Neutrophil (primary cell): Measurements from ENCODE around the gene CD7.

Experiments
- H3K27ac ChIP-seq: fragments of 200-600 bp; sonication (generic); 2 replicates; pipeline ENCODE4 v1.5.1; 2016; ENCODE audit warnings: mild to moderate bottlenecking, moderate library complexity
- H3K27me3 ChIP-seq: fragments of 200-600 bp; sonication (generic); 2 replicates; pipeline ENCODE4 v1.6.0; 2016; ENCODE audit warnings: mild to moderate bottlenecking
- H3K36me3 ChIP-seq: fragments of 200-600 bp; sonication (generic); 2 replicates; pipeline ENCODE4 v1.5.1; 2017
- H3K4me1 ChIP-seq, 2 experiments: fragments of 200-600 bp in 1 of 2; sonication (generic) in 1 of 2; 1 replicate in 1 of 2; 2 replicates in 1 of 2; pipeline versions ENCODE4 v1.5.1 to v1.6.1; 2013 to 2016; ENCODE audit warnings: low read depth in 1 of 2, low read length in 1 of 2, mild to moderate bottlenecking in 1 of 2, moderate library complexity in 1 of 2; ENCODE audit not compliant: control insufficient read depth in 1 of 2, insufficient read depth in 1 of 2
- H3K4me3 ChIP-seq, 2 experiments: fragments of 200-600 bp in 1 of 2; sonication (generic) in 1 of 2; 1 replicate in 1 of 2; 2 replicates in 1 of 2; pipeline ENCODE4 v1.5.1; 2013 to 2016; ENCODE audit warnings: low read depth in 1 of 2, low read length in 1 of 2, mild to moderate bottlenecking in 1 of 2, moderate library complexity in 1 of 2
- H3K9me3 ChIP-seq: fragments of 200-600 bp; sonication (generic); 2 replicates; pipeline ENCODE4 v1.5.1; 2016
- TF ChIP-seq, protein P1 (sequence below): fragments of 200-600 bp; sonication (generic); IDR thresholded peaks from 2 replicates; pipeline ENCODE4 v1.5.1; 2016; ENCODE audit warnings: antibody characterized with exemption

The CD7 gene

GRCh38 chr17:82304826-82305726 lies 12.3 kb downstream of the CD7 start:
- no peak overlapping the region for H3K27ac ChIP-seq
- H3K4me1 ChIP-seq = peaks cover 10% of the 10 kb centered on the region in 2 experiments
- no peaks in the 10 kb centered on the region for H3K36me3 ChIP-seq
- TF ChIP-seq, protein P1, sequence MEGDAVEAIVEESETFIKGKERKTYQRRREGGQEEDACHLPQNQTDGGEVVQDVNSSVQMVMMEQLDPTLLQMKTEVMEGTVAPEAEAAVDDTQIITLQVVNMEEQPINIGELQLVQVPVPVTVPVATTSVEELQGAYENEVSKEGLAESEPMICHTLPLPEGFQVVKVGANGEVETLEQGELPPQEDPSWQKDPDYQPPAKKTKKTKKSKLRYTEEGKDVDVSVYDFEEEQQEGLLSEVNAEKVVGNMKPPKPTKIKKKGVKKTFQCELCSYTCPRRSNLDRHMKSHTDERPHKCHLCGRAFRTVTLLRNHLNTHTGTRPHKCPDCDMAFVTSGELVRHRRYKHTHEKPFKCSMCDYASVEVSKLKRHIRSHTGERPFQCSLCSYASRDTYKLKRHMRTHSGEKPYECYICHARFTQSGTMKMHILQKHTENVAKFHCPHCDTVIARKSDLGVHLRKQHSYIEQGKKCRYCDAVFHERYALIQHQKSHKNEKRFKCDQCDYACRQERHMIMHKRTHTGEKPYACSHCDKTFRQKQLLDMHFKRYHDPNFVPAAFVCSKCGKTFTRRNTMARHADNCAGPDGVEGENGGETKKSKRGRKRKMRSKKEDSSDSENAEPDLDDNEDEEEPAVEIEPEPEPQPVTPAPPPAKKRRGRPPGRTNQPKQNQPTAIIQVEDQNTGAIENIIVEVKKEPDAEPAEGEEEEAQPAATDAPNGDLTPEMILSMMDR = no peak
- H3K27me3 ChIP-seq = peaks cover 77% of the 10 kb centered on the region
- H3K4me3 ChIP-seq = no peak overlapping the region
- H3K9me3 ChIP-seq = no peaks in the 10 kb centered on the region

GRCh38 chr17:82303944-82304808 lies 13.2 kb downstream of the CD7 start:
- H3K36me3 ChIP-seq = no peaks in the 10 kb centered on the region
- H3K27me3 ChIP-seq = peaks cover 72% of the 10 kb centered on the region
- TF ChIP-seq, protein P1 = no peak
- no peak overlapping the region for H3K27ac ChIP-seq
- no peak overlapping the region for H3K4me3 ChIP-seq
- peaks cover 16 to 19% of the 10 kb centered on the region in 2 experiments for H3K4me1 ChIP-seq
- no peaks in the 10 kb centered on the region for H3K9me3 ChIP-seq

DNA sequence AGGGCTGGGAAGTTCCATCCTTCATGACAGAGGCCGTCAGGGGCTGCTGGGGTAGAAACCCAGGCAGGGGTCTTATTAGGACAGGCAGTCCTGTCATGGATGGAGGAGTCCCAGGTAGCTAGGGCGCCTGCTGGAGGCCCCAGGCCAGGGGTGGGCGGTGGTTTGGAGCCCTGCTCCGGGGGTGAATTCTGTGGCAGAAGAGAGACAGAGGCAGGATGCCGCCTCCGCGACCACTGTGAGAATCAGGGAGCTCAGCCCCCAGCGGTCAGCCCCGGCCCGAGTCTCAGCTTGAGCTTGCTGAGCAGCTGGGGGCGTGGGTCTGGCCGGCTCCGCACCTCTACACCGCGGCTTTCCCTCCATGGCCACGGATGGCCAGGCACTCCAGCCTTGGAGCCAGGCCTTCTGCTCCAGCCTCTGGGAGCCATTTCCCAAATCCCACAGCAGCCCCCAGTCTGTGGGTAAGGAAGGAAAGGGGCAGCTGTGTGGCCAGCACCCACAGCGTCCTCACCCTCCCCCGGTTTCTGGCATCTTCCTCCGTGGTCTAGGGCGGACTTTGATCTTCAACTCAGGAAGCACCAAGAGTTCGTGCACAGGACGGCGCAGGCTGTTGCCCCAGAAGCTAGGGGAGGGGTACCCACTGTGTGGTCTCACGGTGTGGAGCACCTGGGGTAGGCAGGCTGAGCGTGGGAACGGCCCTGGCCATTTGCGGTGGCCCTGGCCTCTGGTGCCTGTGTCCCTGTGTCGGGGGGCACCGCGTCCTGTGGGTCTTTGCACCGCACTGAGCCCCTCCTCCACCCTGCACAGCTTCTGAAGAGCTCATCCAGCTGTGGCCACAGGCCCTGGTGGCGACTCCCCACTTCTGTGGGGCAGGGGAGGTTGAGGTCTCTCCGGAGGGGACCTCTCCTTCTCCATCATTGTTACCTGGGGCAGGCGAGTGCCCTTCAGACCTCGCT lies 14.1 kb downstream of the CD7 start:
- H3K4me3 ChIP-seq = no peak overlapping the region
- TF ChIP-seq, protein P1 = no peak
- H3K27me3 ChIP-seq = peaks cover 65% of the 10 kb centered on the region
- no peaks in the 10 kb centered on the region for H3K9me3 ChIP-seq
- H3K4me1 ChIP-seq = peaks cover 25 to 28% of the 10 kb centered on the region in 2 experiments
- H3K36me3 ChIP-seq = no peaks in the 10 kb centered on the region
- H3K27ac ChIP-seq = no peak overlapping the region

DNA sequence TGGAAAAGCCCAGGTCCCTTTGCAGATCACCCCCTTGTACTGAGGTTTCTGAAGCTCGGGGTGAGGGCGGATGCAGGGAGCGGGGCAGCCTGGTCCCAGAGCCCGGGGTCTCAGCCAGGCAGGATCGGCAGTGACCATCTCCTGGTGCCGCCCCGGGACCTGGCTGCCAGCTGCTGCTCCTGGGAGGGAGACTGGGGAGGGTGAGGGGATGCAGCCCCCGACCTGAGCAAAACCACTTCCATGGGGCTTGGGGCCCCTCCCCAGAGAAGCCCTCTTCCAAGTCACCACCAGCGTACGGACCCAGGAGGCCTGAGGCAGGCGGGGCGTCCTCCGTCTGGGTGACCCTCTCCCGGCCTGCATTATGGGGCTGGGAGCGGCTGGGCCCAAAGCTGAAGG lies 14.8 kb downstream of the CD7 start:
- no peaks in the 10 kb centered on the region for H3K36me3 ChIP-seq
- H3K9me3 ChIP-seq = no peaks in the 10 kb centered on the region
- H3K27me3 ChIP-seq = peaks cover 65% of the 10 kb centered on the region
- H3K4me3 ChIP-seq = no peak overlapping the region
- TF ChIP-seq, protein P1 = no peak
- H3K27ac ChIP-seq = no peak overlapping the region
- H3K4me1 ChIP-seq = peaks cover 30 to 32% of the 10 kb centered on the region in 2 experiments
